Measurements from ENCODE around the gene FGF7.

GRCh38 chr15:49468481-49468839 is 45.4 kb downstream of the FGF7 start:
- TF ChIP-seq CTCF (IDR thresholded peaks at IDR 0.05) (no peak), POLR2A (IDR thresholded peaks at IDR 0.05) (no peak)
